Right renal cortex interstitium (tissue), 3 donors: Measurements from ENCODE around the gene EMX2. TPM values are rescaled to one million over a fixed set of nuclear protein-coding genes. Genes with fewer than 3 reads are reported as not detected.

Experiments
- DNase-seq, 3 donors: peaks; one replicate each; pipeline ENCODE4 v3.0.0-alpha.2; 2013; ENCODE audit warnings: low read depth in 3 of 3, low spot score in 2 of 3
- polyA plus RNA-seq, 3 donors: library from polyadenylated mRNA; unstranded; fragments of 120-200 nt; gene quantifications; one replicate each; pipeline ENCODE4 v1.2.1, GENCODE V29; 2013; ENCODE audit not compliant: insufficient read length in 3 of 3

EMX2 gene
- polyA plus RNA-seq, 3 donors = 173 to 189 (median 179) TPM

DNA sequence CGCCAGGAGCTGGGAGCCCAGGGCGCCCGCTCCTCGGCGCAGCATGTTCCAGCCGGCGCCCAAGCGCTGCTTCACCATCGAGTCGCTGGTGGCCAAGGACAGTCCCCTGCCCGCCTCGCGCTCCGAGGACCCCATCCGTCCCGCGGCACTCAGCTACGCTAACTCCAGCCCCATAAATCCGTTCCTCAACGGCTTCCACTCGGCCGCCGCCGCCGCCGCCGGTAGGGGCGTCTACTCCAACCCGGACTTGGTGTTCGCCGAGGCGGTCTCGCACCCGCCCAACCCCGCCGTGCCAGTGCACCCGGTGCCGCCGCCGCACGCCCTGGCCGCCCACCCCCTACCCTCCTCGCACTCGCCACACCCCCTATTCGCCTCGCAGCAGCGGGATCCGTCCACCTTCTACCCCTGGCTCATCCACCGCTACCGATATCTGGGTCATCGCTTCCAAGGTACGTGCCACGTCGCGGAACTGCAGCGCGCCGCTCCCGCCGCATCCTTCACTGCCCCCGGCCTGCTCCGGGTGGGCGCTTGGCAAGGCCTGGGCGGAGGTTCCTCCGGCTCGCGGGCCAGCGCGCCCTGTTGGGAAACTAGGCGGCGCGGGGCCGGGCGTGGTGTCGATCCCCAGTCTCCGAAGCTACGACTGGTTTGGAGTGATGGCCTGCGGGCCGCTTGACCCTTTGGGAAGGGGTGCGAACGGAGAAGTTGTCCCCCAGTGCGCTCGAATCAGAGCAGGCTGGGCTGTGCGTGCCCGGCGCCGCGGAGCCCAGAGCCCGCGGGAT, 868 bp downstream of the EMX2 start:
- no peak for DNase-seq

GRCh38 chr10:117544004-117544701, 1.6 kb downstream of the EMX2 start:
- no peak for DNase-seq

- DNase-seq = no peak
Observed at GRCh38 chr10:117544711-117545140, 2.2 kb downstream of the EMX2 start.

GRCh38 chr10:117545141-117546019, 2.8 kb downstream of the EMX2 start:
- DNase-seq = no peak

- no peak for DNase-seq
Observed at GRCh38 chr10:117546020-117546580, 3.6 kb downstream of the EMX2 start.

GRCh38 chr10:117546581-117547015, 4.1 kb downstream of the EMX2 start:
- no peak for DNase-seq

DNA sequence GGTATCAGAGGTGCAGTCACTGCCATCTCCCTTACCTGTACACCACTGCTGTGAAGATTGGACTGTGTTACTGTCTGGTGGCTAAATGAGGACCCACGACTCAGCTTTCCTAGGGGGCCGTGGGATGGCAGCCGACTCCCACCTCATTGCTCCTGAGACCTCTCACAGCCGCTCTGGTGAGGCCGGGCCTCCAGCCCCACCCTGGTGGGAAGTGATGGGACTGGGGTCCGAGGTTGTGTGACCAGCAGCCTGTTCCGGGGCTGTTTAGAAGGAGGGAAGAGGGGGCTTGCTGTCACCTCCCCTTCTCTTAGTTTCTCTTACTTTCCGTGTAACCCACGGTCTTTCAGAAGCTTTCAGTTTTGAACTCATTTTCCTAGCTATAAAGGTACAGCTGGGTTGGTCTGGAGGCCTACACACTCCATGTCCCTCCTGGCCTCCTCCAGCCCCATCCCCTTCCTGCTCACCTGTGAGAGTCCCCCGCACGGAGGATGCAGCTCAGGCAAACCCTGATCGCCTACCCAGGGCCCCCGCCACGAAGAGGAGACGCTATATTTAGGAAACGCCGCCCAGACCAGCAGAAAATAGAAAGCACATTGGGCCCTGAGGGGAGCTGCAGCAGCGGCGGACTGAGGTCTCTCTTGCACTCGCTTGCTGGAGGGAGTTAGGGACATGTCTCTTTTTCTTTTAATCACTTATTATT, 4.6 kb downstream of the EMX2 start:
- DNase-seq = no peak

- DNase-seq = no peak
Observed at GRCh38 chr10:117547716-117548668, 5.4 kb downstream of the EMX2 start.

DNA sequence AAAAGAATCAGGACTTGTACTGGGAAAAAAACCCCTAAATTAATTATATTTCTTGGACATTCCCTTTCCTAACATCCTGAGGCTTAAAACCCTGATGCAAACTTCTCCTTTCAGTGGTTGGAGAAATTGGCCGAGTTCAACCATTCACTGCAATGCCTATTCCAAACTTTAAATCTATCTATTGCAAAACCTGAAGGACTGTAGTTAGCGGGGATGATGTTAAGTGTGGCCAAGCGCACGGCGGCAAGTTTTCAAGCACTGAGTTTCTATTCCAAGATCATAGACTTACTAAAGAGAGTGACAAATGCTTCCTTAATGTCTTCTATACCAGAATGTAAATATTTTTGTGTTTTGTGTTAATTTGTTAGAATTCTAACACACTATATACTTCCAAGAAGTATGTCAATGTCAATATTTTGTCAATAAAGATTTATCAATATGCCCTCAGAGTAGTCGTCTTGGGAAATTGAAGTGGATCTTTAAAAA, 6.6 kb downstream of the EMX2 start:
- DNase-seq = no peak

DNA sequence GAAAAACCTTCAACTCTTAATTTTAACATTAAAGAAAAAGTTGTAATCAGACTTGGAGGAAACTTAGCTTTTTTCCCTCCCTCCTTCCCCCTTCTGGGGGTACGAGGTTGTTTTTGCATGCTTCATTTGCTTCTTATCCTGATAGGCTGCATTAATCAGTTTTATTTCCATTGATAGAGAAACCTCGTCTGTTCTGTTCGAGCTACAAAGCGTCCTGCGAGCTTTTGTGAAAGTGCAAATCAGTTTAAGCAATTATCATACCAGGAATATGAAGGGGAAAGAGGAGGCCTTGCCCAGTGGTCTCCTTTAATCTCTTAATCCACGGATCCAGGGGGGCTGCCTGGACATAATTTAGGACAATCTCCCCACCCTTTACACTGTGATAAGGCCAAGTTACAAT, 7.5 kb downstream of the EMX2 start:
- no peak for DNase-seq

- no peak for DNase-seq
Observed at GRCh38 chr10:117550599-117551329, 8.2 kb downstream of the EMX2 start.

- DNase-seq = no peak
Observed at GRCh38 chr10:117551330-117552155, 9.0 kb downstream of the EMX2 start.

DNA sequence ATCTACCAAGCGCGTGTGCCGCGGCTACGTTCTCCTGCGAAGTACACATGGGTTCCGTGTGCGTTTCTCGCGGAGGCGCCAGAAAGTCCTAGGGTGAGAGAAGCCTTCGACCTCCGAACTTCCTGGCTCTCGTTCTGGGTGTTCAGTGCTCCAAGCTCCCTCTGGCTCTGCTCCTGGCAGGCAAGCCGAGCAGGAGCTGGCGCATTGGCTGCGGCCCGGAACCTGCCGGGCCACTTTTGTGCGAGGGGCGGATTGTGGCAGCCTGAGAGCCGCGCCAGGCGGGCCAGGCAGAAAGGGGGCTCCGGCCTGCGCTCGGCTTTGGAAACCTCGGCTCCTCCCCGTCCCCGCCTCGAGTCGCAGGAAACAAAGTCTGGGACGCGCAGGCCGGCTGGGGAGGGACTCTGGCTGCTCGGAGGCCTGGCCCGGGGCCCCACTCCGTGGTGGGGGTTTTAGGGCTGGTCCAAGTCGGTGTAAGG, 9.6 kb downstream of the EMX2 start:
- no peak for DNase-seq

DNA sequence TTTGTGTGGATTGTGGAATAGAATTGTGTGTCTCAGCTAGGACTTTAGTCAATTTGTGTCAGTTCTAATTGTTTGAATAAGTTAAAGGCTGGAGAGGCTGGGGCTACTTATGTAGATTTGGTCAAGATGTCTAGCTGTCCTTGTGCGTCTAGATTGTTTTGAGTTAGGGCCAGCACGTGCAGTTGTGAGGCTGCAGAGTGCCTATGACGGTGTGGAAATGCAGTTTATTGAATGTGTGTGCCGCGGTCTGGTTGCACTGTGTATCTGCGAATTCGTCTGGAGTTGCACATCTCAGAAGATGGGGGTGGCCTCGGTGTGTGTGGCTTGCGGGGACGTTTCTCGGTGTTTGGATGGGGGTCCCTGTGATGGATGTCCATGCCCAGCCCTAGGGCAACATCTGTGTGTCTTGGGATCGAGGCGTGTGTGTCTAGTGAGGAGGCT, 10.2 kb downstream of the EMX2 start:
- DNase-seq = no peak

GRCh38 chr10:117553142-117553814, 10.7 kb downstream of the EMX2 start:
- no peak for DNase-seq

GRCh38 chr10:117553815-117554172, 11.2 kb downstream of the EMX2 start:
- no peak for DNase-seq
